ENCODE measurements around the gene CCDC178.

- TF ChIP-seq ZNF384 (IDR thresholded peaks at IDR 0.05) (no peak), SP1 (IDR thresholded peaks at IDR 0.05) (no peak), FOXA1 (IDR thresholded peaks at IDR 0.05) (no peak)
These were observed 340.9 kb downstream of the CCDC178 start for GRCh38 chr18:33099626-33100025.

All from HEK293T (cell line).